GM21825 (cell line): ENCODE data around the gene PCDHB12.
"Not testable (repeated sequence)": the region's sequence is repeated elsewhere in the genome, so short reads cannot be mapped to it uniquely, and the experiment has no call there.

ENCODE experiments used
- ATAC-seq: cut with Tn5 transposase; IDR thresholded peaks from one replicate; pipeline ENCODE4 v1.9.1; 2021; ENCODE audit warnings: mild to moderate bottlenecking, moderate library complexity; ENCODE audit not compliant: unreplicated experiment

Gene PCDHB12

GRCh38 chr5:141201646-141202045, 6.9 kb upstream of the PCDHB12 start:
- ATAC-seq, result not testable (repeated sequence)

- ATAC-seq, result not testable (repeated sequence)
Observed at GRCh38 chr5:141210281-141210680, 1.8 kb downstream of the PCDHB12 start.

DNA sequence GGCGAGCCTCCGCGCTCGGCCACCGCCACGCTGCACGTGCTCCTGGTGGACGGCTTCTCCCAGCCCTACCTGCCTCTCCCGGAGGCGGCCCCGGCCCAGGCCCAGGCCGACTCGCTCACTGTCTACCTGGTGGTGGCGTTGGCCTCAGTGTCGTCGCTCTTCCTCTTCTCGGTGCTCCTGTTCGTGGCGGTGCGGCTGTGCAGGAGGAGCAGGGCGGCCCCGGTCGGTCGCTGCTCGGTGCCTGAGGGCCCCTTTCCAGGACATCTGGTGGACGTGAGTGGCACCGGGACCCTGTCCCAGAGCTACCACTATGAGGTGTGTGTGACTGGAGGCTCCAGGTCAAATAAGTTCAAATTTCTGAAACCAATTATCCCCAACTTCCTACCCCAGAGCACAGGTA, 2.3 kb downstream of the PCDHB12 start:
- ATAC-seq, result not testable (repeated sequence)

DNA sequence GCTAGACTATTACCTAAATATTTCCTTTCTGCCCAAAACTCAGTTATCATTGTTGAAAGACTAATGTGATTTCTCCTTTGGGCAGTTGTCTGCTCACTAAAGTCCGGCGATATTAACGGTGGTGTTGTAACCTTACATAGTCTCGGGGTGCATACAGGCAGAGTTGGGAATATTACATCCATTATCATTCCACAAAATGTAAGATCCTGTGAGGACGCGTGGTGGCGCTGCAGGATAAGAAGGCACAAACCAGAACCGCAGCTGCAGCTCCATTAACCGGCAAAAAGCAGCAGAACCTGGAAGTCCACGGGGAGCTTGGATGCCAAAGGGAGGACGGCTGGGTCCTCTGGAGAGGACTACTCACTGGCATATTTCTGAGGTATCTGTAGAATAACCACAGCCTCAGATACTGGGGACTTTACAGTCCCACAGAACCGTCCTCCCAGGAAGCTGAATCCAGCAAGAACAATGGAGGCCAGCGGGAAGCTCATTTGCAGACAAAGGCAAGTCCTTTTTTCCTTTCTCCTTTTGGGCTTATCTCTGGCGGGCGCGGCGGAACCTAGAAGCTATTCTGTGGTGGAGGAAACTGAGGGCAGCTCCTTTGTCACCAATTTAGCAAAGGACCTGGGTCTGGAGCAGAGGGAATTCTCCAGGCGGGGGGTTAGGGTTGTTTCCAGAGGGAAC, 5.3 kb downstream of the PCDHB12 start, which contains the start of gene PCDHB13:
TSS of gene PCDHB13 (plus strand) at position 264 of the 684 bp plus-strand sequence. CDS start at position 469, 205 bp downstream.
- ATAC-seq, result not testable (repeated sequence)

GRCh38 chr5:141214583-141214982, 6.1 kb downstream of the PCDHB12 start:
- not testable (repeated sequence) for ATAC-seq

GRCh38 chr5:141215504-141215903, 7.0 kb downstream of the PCDHB12 start:
- ATAC-seq, result not testable (repeated sequence)

DNA sequence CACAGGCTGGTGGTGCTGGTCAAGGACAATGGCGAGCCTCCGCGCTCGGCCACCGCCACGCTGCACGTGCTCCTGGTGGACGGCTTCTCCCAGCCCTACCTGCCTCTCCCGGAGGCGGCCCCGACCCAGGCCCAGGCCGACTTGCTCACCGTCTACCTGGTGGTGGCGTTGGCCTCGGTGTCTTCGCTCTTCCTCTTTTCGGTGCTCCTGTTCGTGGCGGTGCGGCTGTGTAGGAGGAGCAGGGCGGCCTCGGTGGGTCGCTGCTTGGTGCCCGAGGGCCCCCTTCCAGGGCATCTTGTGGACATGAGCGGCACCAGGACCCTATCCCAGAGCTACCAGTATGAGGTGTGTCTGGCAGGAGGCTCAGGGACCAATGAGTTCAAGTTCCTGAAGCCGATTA, 7.5 kb downstream of the PCDHB12 start:
- not testable (repeated sequence) for ATAC-seq

GRCh38 chr5:141223112-141223783, 14.7 kb downstream of the PCDHB12 start, which contains the start of gene PCDHB14:
Gene PCDHB14, plus strand, starts transcription at chr5:141223343. Its CDS starts 163 bp downstream, at chr5:141223506.
- no peak for ATAC-seq

GRCh38 chr5:141224844-141225243, 16.3 kb downstream of the PCDHB12 start:
- ATAC-seq, result not testable (repeated sequence)

DNA sequence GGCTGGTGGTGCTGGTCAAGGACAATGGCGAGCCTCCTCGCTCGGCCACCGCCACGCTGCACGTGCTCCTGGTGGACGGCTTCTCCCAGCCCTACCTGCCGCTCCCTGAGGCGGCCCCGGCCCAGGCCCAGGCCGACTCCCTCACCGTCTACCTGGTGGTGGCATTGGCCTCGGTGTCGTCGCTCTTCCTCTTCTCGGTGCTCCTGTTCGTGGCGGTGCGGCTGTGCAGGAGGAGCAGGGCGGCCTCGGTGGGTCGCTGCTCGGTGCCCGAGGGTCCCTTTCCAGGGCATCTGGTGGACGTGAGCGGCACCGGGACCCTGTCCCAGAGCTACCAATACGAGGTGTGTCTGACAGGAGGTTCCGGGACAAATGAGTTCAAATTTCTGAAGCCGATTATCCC, 16.9 kb downstream of the PCDHB12 start:
- not testable (repeated sequence) for ATAC-seq

DNA sequence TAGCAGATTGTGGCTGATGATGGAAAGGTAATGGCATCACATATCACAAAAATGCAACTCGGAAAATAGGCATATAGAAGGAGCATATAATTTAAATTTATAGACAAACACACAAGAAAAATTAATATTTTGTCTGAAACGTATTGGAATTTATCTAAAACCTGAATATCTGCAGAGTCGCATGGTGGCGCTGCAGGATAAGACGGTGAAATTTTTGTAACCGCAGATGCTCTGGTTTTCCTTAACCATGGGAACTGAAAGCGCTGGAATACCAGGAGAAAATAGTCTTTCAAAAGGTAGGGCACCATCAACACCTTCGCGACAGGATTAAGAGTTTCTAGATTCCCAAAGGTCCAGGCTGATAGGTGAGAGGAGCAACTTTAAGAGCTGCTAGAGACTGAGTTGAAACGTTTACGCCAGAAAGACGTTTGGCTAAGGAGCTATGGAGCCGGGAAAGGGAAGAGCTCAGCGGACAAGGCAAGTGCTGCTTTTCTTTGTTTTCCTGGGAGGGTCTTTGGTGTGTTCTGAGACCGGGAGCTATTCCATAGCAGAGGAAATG, 25.7 kb downstream of the PCDHB12 start:
- ATAC-seq, result no peak

DNA sequence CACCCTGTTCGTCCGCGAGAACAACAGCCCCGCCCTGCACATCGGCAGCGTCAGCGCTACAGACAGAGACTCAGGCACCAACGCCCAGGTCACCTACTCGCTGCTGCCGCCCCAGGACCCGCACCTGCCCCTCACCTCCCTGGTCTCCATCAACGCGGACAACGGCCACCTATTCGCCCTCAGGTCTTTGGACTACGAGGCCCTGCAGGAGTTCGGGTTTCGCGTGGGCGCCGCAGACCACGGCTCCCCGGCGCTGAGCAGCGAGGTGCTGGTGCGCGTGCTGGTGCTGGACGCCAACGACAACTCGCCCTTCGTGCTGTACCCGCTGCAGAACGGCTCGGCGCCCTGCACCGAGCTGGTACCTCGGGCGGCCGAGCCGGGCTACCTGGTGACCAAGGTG, 27.4 kb downstream of the PCDHB12 start:
- ATAC-seq, result not testable (repeated sequence)

GRCh38 chr5:141236516-141237313, 28.2 kb downstream of the PCDHB12 start:
- no peak for ATAC-seq

GRCh38 chr5:141241496-141241895, 33.0 kb downstream of the PCDHB12 start:
- no peak for ATAC-seq

DNA sequence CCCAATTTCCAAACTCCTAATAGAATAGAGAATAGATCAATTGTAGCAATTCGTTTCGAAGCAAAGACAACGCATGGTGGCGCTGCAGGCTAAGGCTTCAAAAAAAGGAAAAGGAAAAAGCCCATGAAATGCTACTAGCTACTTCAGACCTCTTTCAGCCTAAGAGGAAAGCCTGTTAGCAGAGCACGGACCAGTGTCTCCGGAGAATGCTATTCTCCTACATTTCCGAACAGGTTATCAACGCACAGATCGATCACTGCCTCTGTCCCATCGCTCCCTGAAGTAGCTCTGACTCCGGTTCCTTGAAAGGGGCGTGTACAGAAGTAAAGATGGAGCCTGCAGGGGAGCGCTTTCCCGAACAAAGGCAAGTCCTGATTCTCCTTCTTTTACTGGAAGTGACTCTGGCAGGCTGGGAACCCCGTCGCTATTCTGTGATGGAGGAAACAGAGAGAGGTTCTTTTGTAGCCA, 36.8 kb downstream of the PCDHB12 start, which contains the start of gene PCDHB15:
TSS of gene PCDHB15 (plus strand) at position 146 of the 468 bp plus-strand sequence. CDS start at position 330, 184 bp downstream.
- ATAC-seq, result no peak

- not testable (repeated sequence) for ATAC-seq
Observed at GRCh38 chr5:141246971-141247370, 38.5 kb downstream of the PCDHB12 start.

GRCh38 chr5:141247434-141247833, 38.9 kb downstream of the PCDHB12 start:
- ATAC-seq, result not testable (repeated sequence)

GRCh38 chr5:141250576-141250975, 42.1 kb downstream of the PCDHB12 start:
- ATAC-seq, result no peak

GRCh38 chr5:141258464-141258863, 49.9 kb downstream of the PCDHB12 start:
- no peak for ATAC-seq

DNA sequence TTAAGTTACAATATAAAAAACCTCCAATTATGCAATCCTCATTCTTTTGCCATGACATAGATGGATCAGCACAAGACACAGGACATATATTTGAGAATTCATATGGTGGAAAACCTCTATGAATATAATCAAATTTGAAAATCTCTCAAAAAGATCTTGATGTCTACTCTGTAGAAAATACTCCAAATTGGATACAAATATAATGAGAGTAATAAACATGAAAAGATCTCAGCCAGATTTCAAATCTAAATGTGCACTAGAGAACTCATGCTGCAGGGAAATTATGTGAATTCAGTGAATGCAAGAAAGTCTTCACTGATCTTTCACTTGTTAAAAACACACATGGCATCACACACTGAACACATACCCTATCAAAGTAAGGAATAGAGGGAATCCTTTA, 50.4 kb downstream of the PCDHB12 start:
- ATAC-seq, result no peak
